GM23338 (cell line): ENCODE measurements around the gene FAM216A. TPM values are rescaled to one million over a fixed set of nuclear protein-coding genes. Genes with fewer than 3 reads are reported as not detected.
A peak's percentile ranks its signal among the peaks of the same experiment; 100 is the strongest.

Source experiments
- ATAC-seq: fragments of 200-7000 bp; cut with Tn5 transposase; 3 replicates; pipeline ENCODE4 v1.9.1; 2020
- DNase-seq: peaks from one replicate; pipeline ENCODE4 v3.0.0-alpha.2; 2015; ENCODE audit warnings: low spot score
- H2AFZ ChIP-seq: fragments of 200-600 bp; sonication (generic); 2 replicates; pipeline ENCODE4 v1.8.0; 2016; ENCODE audit warnings: antibody characterized with exemption, mild to moderate bottlenecking, moderate library complexity
- H3F3A ChIP-seq: fragments of 200-600 bp; sonication (generic); replicated peaks from 2 replicates; pipeline ENCODE4 v1.8.0; 2017; ENCODE audit warnings: antibody characterized with exemption, mixed run types, low read depth
- H3K27ac ChIP-seq: fragments of 200-600 bp; sonication (generic); 2 replicates; pipeline ENCODE4 v1.6.1; 2016; ENCODE audit warnings: low read depth
- H3K27me3 ChIP-seq: fragments of 200-600 bp; sonication (generic); 2 replicates; pipeline ENCODE4 v1.8.0; 2016; ENCODE audit warnings: mild to moderate bottlenecking, mixed run types, moderate library complexity; ENCODE audit not compliant: insufficient read depth
- H3K36me3 ChIP-seq: fragments of 200-600 bp; sonication (generic); 2 replicates; pipeline ENCODE4 v1.8.0; 2016; ENCODE audit warnings: mild to moderate bottlenecking; ENCODE audit not compliant: insufficient read depth
- H3K4me1 ChIP-seq: fragments of 200-600 bp; sonication (generic); 2 replicates; pipeline ENCODE4 v1.8.0; 2016; ENCODE audit warnings: mild to moderate bottlenecking, moderate library complexity; ENCODE audit not compliant: insufficient read depth
- H3K4me2 ChIP-seq: fragments of 200-600 bp; sonication (generic); 2 replicates; pipeline ENCODE4 v1.7.1; 2017; ENCODE audit warnings: mixed run types
- H3K4me3 ChIP-seq: fragments of 200-600 bp; sonication (generic); 2 replicates; pipeline ENCODE4 v1.6.1; 2016; ENCODE audit warnings: mixed run types
- H3K79me2 ChIP-seq: fragments of 200-600 bp; sonication (generic); replicated peaks from 2 replicates; pipeline ENCODE4 v1.8.0; 2017; ENCODE audit warnings: mild to moderate bottlenecking; ENCODE audit not compliant: insufficient read depth
- H3K9me2 ChIP-seq: fragments of 200-600 bp; sonication (generic); 2 replicates; pipeline ENCODE4 v1.8.0; 2017; ENCODE audit not compliant: insufficient read depth
- H4K20me1 ChIP-seq: fragments of 200-600 bp; sonication (generic); replicated peaks from 2 replicates; pipeline ENCODE4 v1.8.0; 2017; ENCODE audit warnings: mild to moderate bottlenecking; ENCODE audit not compliant: insufficient read depth
- H3K27ac Mint-ChIP-seq: 2 replicates; pipeline ENCODE4 v1.8.0; 2020; ENCODE audit warnings: inconsistent platforms, mild to moderate bottlenecking, moderate library complexity, mixed read lengths
- H3K27me3 Mint-ChIP-seq: 3 replicates; pipeline ENCODE4 v1.8.0; 2022; ENCODE audit warnings: low read depth, mild to moderate bottlenecking, moderate library complexity, mixed read lengths, inconsistent platforms; ENCODE audit not compliant: insufficient read depth, poor library complexity
- H3K36me3 Mint-ChIP-seq: 3 replicates; pipeline ENCODE4 v1.8.0; 2021; ENCODE audit warnings: low read depth, mild to moderate bottlenecking, inconsistent platforms, moderate library complexity, mixed read lengths
- H3K4me1 Mint-ChIP-seq: 3 replicates; pipeline ENCODE4 v1.8.0; 2020; ENCODE audit warnings: mild to moderate bottlenecking, inconsistent platforms, mixed read lengths
- H3K4me3 Mint-ChIP-seq: 3 replicates; pipeline ENCODE4 v1.8.0; 2021; ENCODE audit warnings: moderate library complexity, mild to moderate bottlenecking, inconsistent platforms, mixed read lengths
- H3K9me3 Mint-ChIP-seq: 3 replicates; pipeline ENCODE4 v1.8.0; 2020; ENCODE audit warnings: moderate library complexity, mild to moderate bottlenecking, inconsistent platforms, mixed read lengths
- CREB1 ChIP-seq: fragments of 250-450 bp; sonication (Bioruptor Pico); IDR thresholded peaks from 2 replicates; pipeline ENCODE4 v1.5.0; 2020; ENCODE audit warnings: low read depth, mild to moderate bottlenecking, moderate library complexity
- CTCF ChIP-seq, 2 experiments: fragments of 200-600 bp in 1 of 2; sonication (generic) in 1 of 2; conservative IDR thresholded peaks; 2 replicates each; pipeline versions ENCODE4 v1.5.1 to v1.6.1; 2016 to 2017; ENCODE audit warnings: antibody characterized with exemption in 2 of 2, low read depth in 2 of 2, mild to moderate bottlenecking in 2 of 2, moderate library complexity in 1 of 2
- ETS1 ChIP-seq: IDR thresholded peaks from 2 replicates; pipeline ENCODE4 v1.6.1; 2016; ENCODE audit warnings: antibody characterized with exemption
- EZH2 ChIP-seq: fragments of 200-600 bp; sonication (generic); IDR thresholded peaks from one replicate; pipeline ENCODE4 v1.8.0; 2017; ENCODE audit warnings: antibody characterized with exemption, mild to moderate bottlenecking, low read depth; ENCODE audit not compliant: unreplicated experiment
- EZH2phosphoT487 ChIP-seq: fragments of 200-600 bp; sonication (generic); IDR thresholded peaks from one replicate; pipeline ENCODE4 v1.8.1; 2018; ENCODE audit warnings: antibody characterized with exemption; ENCODE audit not compliant: unreplicated experiment
- JUNB ChIP-seq: IDR thresholded peaks from one replicate; pipeline ENCODE4 v1.6.1; 2016; ENCODE audit warnings: antibody characterized with exemption; ENCODE audit not compliant: unreplicated experiment
- NANOG ChIP-seq: IDR thresholded peaks from 2 replicates; pipeline ENCODE4 v1.6.1; 2016; ENCODE audit warnings: antibody characterized with exemption, borderline replicate concordance
- POLR2AphosphoS5 ChIP-seq: IDR thresholded peaks from 2 replicates; pipeline ENCODE4 v1.6.1; 2016; ENCODE audit warnings: antibody characterized with exemption, low read depth
- REST ChIP-seq: IDR thresholded peaks from one replicate; pipeline ENCODE4 v1.6.1; 2018; ENCODE audit warnings: antibody characterized with exemption; ENCODE audit not compliant: unreplicated experiment
- STAT1 ChIP-seq: IDR thresholded peaks from one replicate; pipeline ENCODE4 v1.6.1; 2016; ENCODE audit warnings: antibody characterized with exemption; ENCODE audit not compliant: unreplicated experiment
- ZNF114 ChIP-seq: fragments of 250-450 bp; sonication (Bioruptor Pico); IDR thresholded peaks from 2 replicates; pipeline ENCODE4 v1.5.0; 2020; ENCODE audit warnings: mild to moderate bottlenecking, moderate library complexity
- ZNF331 ChIP-seq: fragments of 250-450 bp; sonication (Bioruptor Pico); IDR thresholded peaks from 2 replicates; pipeline ENCODE4 v1.5.0; 2020; ENCODE audit warnings: low read depth, mild to moderate bottlenecking, moderate library complexity
- ZNF462 ChIP-seq: fragments of 250-450 bp; sonication (Bioruptor Pico); IDR thresholded peaks from 2 replicates; pipeline ENCODE4 v1.5.0; 2020; ENCODE audit warnings: mild to moderate bottlenecking, moderate library complexity
- polyA plus RNA-seq: library from polyadenylated mRNA; unstranded; fragments of >200 nt; fragmentation: Nextera tagmentation; extraction: Ambion mirVana; gene quantifications from 2 replicates; pipeline ENCODE4 v1.2.1, GENCODE V29; 2016
- total RNA-seq: library from RNA; depleted of rRNA; stranded (reverse); fragments of >200 nt; shearing (Covaris generic); gene quantifications from 2 replicates; pipeline ENCODE4 v1.2.3, GENCODE V29; 2014

FAM216A gene
- total and polyA plus RNA-seq, 2 experiments from 2014 or later: 27.1 to 53.0 TPM

- Histone ChIP-seq H3F3A (peaks cover 8% of the 10 kb centered on the region; the same call in 1 of the 2 replicates), H4K20me1 (peaks cover 14% of the 10 kb centered on the region; the same call in 1 of the 2 replicates), H3K4me3 (peak within 1 kb of the TSS; percentile 83), H3K27me3 (no peaks in the 10 kb centered on the region), H3K36me3 (peaks cover 24% of the 10 kb centered on the region; the same call in 1 of the 2 replicates), H2AFZ (peak within 1 kb of the TSS; percentile 45; the same call in 1 of the 2 replicates), H3K4me2 (peak within 1 kb of the TSS; percentile 79), H3K27ac (peak within 1 kb of the TSS; percentile 87), H3K9me2 (no peaks in the 10 kb centered on the region), H3K4me1 (no peaks in the 10 kb centered on the region), H3K79me2 (peaks cover 31% of the 10 kb centered on the region)
- H3K4me3 Mint-ChIP-seq: peak within 1 kb of the TSS; percentile 97
- peak; percentile 96 for ATAC-seq
- H3K9me3 Mint-ChIP-seq: no peaks in the 10 kb centered on the region
- DNase-seq: peak; percentile 98
- TF ChIP-seq POLR2AphosphoS5 (peak; percentile 85), ZNF114 (CRISPR knock-in tag) (no peak), CTCF (conservative IDR thresholded peaks at IDR 0.05; ENCODE audit: low read depth in 2 of 2) (peak; percentile 64 to 90), EZH2 (no peak), JUNB (no peak), ETS1 (peak; percentile 74), ZNF331 (CRISPR knock-in tag) (no peak), CREB1 (CRISPR knock-in tag) (peak; percentile 45), EZH2phosphoT487 (no peak), ZNF462 (CRISPR knock-in tag) (no peak), STAT1 (no peak), NANOG (no peak), REST (no peak)
- peak within 1 kb of the TSS; percentile 95 for H3K27ac Mint-ChIP-seq
- peaks cover 36% of the 10 kb centered on the region for H3K36me3 Mint-ChIP-seq
- peaks cover 9% of the 10 kb centered on the region for H3K27me3 Mint-ChIP-seq
- peaks cover 5% of the 10 kb centered on the region; the same call in 2 of the 3 replicates for H3K4me1 Mint-ChIP-seq
Observed at GRCh38 chr12:110449799-110450497, 18.7 kb upstream of the FAM216A start, which contains the start of gene ARPC3. ARPC3 (minus strand) TSS chr12:110450337; CDS start chr12:110450260, 77 bp downstream.
